GM12878 (cell line): ENCODE measurements around the gene SPPL2B. TPM values are rescaled to one million over a fixed set of nuclear protein-coding genes. Genes with fewer than 3 reads are reported as not detected.
A peak's percentile ranks its signal among the peaks of the same experiment; 100 is the strongest.

Source experiments
- ATF7 ChIP-seq: fragments of 450-650 bp; IDR thresholded peaks from 2 replicates; pipeline ENCODE4 v1.6.1; 2016; ENCODE audit warnings: low read depth, mild to moderate bottlenecking
- BHLHE40 ChIP-seq, 2 experiments: fragments of 450-650 bp in 1 of 2; IDR thresholded peaks; 2 replicates each; pipeline ENCODE4 v1.6.1; 2011 to 2017; ENCODE audit warnings: low read depth in 2 of 2, borderline replicate concordance in 1 of 2, improper control_type of control experiment in 1 of 2, low read length in 1 of 2, mild to moderate bottlenecking in 1 of 2
- CUX1 ChIP-seq: IDR thresholded peaks from 2 replicates; pipeline ENCODE4 v1.6.1; 2012; ENCODE audit warnings: improper control_type of control experiment, low read depth, low read length; ENCODE audit not compliant: insufficient replicate concordance
- DPF2 ChIP-seq: fragments of 450-650 bp; IDR thresholded peaks from 2 replicates; pipeline ENCODE4 v1.6.1; 2017; ENCODE audit warnings: mild to moderate bottlenecking
- GATAD2B ChIP-seq: fragments of 450-650 bp; conservative IDR thresholded peaks from 2 replicates; pipeline ENCODE4 v1.6.1; 2017; ENCODE audit warnings: low read depth, mild to moderate bottlenecking, moderate library complexity
- HDGF ChIP-seq: fragments of 450-650 bp; IDR thresholded peaks from 2 replicates; pipeline ENCODE4 v1.6.1; 2016; ENCODE audit warnings: antibody characterized with exemption
- MEF2B ChIP-seq: fragments of 450-650 bp; IDR thresholded peaks from 2 replicates; pipeline ENCODE4 v1.6.1; 2018; ENCODE audit warnings: mild to moderate bottlenecking, moderate library complexity; ENCODE audit not compliant: partially characterized antibody, poor library complexity, severe bottlenecking
- MLLT1 ChIP-seq: fragments of 450-650 bp; IDR thresholded peaks from 2 replicates; pipeline ENCODE4 v1.6.1; 2016; ENCODE audit warnings: mild to moderate bottlenecking
- MXI1 ChIP-seq: fragments of 150-350 bp; IDR thresholded peaks from 2 replicates; pipeline ENCODE4 v1.6.1; 2011; ENCODE audit warnings: low read depth, mild to moderate bottlenecking, inconsistent platforms, low read length, improper control_type of control experiment
- MYC ChIP-seq: IDR thresholded peaks from 2 replicates; pipeline ENCODE4 v1.6.1; 2011; ENCODE audit warnings: mild to moderate bottlenecking, low read length, moderate library complexity, inconsistent platforms; ENCODE audit not compliant: insufficient read depth, insufficient replicate concordance, insufficient read length, severe bottlenecking
- NRF1 ChIP-seq: conservative IDR thresholded peaks from 2 replicates; pipeline ENCODE4 v1.6.1; 2011; ENCODE audit warnings: mild to moderate bottlenecking, low read depth, low read length, improper control_type of control experiment
- PKNOX1 ChIP-seq: fragments of 450-650 bp; IDR thresholded peaks from 2 replicates; pipeline ENCODE4 v1.6.1; 2016; ENCODE audit warnings: mild to moderate bottlenecking
- POLR2A ChIP-seq: IDR thresholded peaks from 2 replicates; pipeline ENCODE4 v1.6.1; 2011; ENCODE audit warnings: low read depth, mild to moderate bottlenecking, low read length
- POLR2AphosphoS2 ChIP-seq: IDR thresholded peaks from 2 replicates; pipeline ENCODE4 v1.6.1; 2011; ENCODE audit warnings: low read depth, mild to moderate bottlenecking, low read length, improper control_type of control experiment, moderate library complexity
- SMC3 ChIP-seq: IDR thresholded peaks from 2 replicates; pipeline ENCODE4 v1.6.1; 2011; ENCODE audit warnings: low read length, improper control_type of control experiment, borderline replicate concordance
- SUZ12 ChIP-seq: fragments of 200-600 bp; sonication (generic); IDR thresholded peaks from one replicate; pipeline ENCODE4 v1.6.1; 2018; ENCODE audit warnings: antibody characterized with exemption, mild to moderate bottlenecking; ENCODE audit not compliant: unreplicated experiment
- YY1 ChIP-seq: IDR thresholded peaks from 2 replicates; pipeline ENCODE4 v1.6.1; 2011; ENCODE audit warnings: low read depth, mild to moderate bottlenecking, low read length
- polyA plus RNA-seq, 11 experiments: library from polyadenylated mRNA; depleted of rRNA in 4 of 11; unstranded in 6 of 11; stranded (reverse) in 5 of 11; fragments of >200 nt; fragmentation: Nextera tagmentation in 4 of 11; fragmentation: Illumina TruSeq in 1 of 11; extraction: Ambion mirVana in 4 of 11; extraction: Trizol in 1 of 11; gene quantifications; 1 replicate in 1 of 11; 2 replicates in 10 of 11; pipeline versions ENCODE4 v1.2.1 to v1.2.3, GENCODE V29; 2011 to 2016; ENCODE audit warnings: inconsistent platforms in 2 of 11, missing spikeins in 2 of 11, low read depth in 1 of 11
- total RNA-seq, 4 experiments: library from RNA; depleted of rRNA in 3 of 4; stranded (reverse); fragments of >200 nt in 3 of 4; fragmentation: Illumina TruSeq in 1 of 4; extraction: Trizol in 1 of 4; gene quantifications; 2 replicates each; pipeline versions ENCODE4 v1.2.1 to v1.2.3, GENCODE V29; 2013 to 2021
- TF ChIP-seq, protein P1 (sequence below): fragments of 450-650 bp; IDR thresholded peaks from 2 replicates; pipeline ENCODE4 v1.6.1; 2017; ENCODE audit warnings: mild to moderate bottlenecking, low read depth, inconsistent platforms; ENCODE audit not compliant: poor library complexity, severe bottlenecking
- TF ChIP-seq, protein P2 (sequence below): IDR thresholded peaks from 2 replicates; pipeline ENCODE4 v1.6.1; 2012; ENCODE audit warnings: low read depth, low read length, improper control_type of control experiment

SPPL2B gene
- total and polyA plus RNA-seq, 10 of the 15 experiments (the other 5 are each of a cell fraction or from before 2014, with no cell fraction given), result 0.29 to 56.5 (median 18.3) TPM

- TF ChIP-seq MLLT1 (peak; percentile 25; the same call in 1 of the 2 replicates), POLR2AphosphoS2 (no peak), MXI1 (peak; percentile 77), GATAD2B (peak; percentile 44; the same call in 1 of the 2 replicates), PKNOX1 (peak; percentile 65), SUZ12 (no peak), MYC (peak; percentile 56), NRF1 (0 out of 2 replicates have a peak, but pooled peaks have one; percentile 10), BHLHE40 (IDR thresholded peaks at IDR 0.05; ENCODE audit: borderline replicate concordance in 1 of 2, low read depth in 2 of 2, low read length in 1 of 2) (peak in 1 of 2 experiments; percentile 58; a peak in 2 of 4 replicates), ATF7 (peak; percentile 18; the same call in 1 of the 2 replicates), HDGF (peak; percentile 78), CUX1 (no peak), DPF2 (0 out of 2 replicates have a peak, but pooled peaks have one; percentile 30), SMC3 (no peak), MEF2B (peak; percentile 95), YY1 (peak; percentile 64; the same call in 1 of the 2 replicates), POLR2A (0 out of 2 replicates have a peak, but pooled peaks have one; percentile 48)
- TF ChIP-seq, protein P1, sequence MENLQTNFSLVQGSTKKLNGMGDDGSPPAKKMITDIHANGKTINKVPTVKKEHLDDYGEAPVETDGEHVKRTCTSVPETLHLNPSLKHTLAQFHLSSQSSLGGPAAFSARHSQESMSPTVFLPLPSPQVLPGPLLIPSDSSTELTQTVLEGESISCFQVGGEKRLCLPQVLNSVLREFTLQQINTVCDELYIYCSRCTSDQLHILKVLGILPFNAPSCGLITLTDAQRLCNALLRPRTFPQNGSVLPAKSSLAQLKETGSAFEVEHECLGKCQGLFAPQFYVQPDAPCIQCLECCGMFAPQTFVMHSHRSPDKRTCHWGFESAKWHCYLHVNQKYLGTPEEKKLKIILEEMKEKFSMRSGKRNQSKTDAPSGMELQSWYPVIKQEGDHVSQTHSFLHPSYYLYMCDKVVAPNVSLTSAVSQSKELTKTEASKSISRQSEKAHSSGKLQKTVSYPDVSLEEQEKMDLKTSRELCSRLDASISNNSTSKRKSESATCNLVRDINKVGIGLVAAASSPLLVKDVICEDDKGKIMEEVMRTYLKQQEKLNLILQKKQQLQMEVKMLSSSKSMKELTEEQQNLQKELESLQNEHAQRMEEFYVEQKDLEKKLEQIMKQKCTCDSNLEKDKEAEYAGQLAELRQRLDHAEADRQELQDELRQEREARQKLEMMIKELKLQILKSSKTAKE, result no peak
- TF ChIP-seq, protein P2, sequence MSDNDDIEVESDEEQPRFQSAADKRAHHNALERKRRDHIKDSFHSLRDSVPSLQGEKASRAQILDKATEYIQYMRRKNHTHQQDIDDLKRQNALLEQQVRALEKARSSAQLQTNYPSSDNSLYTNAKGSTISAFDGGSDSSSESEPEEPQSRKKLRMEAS, result peak; percentile 74; the same call in 1 of the 2 replicates
These were observed 4.0 kb downstream of the SPPL2B start (continued) for GRCh38 chr19:2332341-2333026.
